ENCODE data around the gene PAQR7.

Gene PAQR7

GRCh38 chr1:25834894-25835293, 40.6 kb downstream of the PAQR7 start:
- no peak for DNase-seq (ENCODE audit: low read depth)
- TF ChIP-seq, protein P1, sequence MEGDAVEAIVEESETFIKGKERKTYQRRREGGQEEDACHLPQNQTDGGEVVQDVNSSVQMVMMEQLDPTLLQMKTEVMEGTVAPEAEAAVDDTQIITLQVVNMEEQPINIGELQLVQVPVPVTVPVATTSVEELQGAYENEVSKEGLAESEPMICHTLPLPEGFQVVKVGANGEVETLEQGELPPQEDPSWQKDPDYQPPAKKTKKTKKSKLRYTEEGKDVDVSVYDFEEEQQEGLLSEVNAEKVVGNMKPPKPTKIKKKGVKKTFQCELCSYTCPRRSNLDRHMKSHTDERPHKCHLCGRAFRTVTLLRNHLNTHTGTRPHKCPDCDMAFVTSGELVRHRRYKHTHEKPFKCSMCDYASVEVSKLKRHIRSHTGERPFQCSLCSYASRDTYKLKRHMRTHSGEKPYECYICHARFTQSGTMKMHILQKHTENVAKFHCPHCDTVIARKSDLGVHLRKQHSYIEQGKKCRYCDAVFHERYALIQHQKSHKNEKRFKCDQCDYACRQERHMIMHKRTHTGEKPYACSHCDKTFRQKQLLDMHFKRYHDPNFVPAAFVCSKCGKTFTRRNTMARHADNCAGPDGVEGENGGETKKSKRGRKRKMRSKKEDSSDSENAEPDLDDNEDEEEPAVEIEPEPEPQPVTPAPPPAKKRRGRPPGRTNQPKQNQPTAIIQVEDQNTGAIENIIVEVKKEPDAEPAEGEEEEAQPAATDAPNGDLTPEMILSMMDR (conservative IDR thresholded peaks at IDR 0.05; ENCODE audit: low read depth, low read length): no peak
- H3K4me3 ChIP-seq (ENCODE audit: low read length): no peak overlapping the region

- no peak overlapping the region for H3K4me3 ChIP-seq (ENCODE audit: low read length)
- no peak for DNase-seq (ENCODE audit: low read depth)
- TF ChIP-seq, protein P1 (conservative IDR thresholded peaks at IDR 0.05; ENCODE audit: low read depth, low read length): no peak
These were observed 42.4 kb downstream of the PAQR7 start for GRCh38 chr1:25833158-25833557.

DNA sequence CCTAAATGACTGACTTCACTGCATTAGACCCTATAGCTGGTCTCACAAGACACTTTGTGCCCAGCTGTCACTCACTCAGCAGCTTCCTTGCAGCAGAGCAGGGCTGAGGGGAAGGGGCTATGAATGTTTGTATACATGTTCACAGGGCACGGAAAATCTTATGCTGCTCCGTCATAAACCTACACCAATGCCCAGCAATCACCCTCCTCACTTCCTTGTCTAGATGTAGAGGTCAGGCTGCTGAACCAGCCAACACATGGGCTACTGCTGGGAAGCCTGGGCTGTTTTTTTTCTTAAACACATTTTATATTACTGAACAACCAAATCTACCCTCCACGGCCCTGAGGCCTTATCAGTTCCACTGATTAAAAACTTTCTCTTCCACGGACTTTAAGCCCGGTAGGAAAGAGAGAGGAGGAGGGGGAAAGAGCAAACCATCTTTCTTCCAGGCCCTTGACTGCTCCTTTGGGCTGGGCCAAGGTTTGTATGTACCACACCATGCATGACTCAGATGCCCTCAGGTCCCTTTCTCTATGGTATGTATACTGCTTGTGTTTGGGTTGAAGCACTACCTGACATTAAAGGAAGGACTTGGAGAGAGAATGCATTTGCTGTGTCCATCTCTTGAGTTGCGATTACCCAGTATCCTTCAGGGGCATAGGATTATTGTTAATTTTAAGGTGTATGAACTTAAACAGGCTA, 43.0 kb downstream of the PAQR7 start:
- DNase-seq (ENCODE audit: low read depth): no peak

GRCh38 chr1:25831569-25832196, 43.8 kb downstream of the PAQR7 start:
- no peak for DNase-seq (ENCODE audit: low read depth)
- TF ChIP-seq, protein P1 (conservative IDR thresholded peaks at IDR 0.05; ENCODE audit: low read depth, low read length): no peak
- H3K4me3 ChIP-seq (ENCODE audit: low read length): no peak overlapping the region

More for the DNA sequence above, 43.0 kb downstream of the PAQR7 start:
- TF ChIP-seq, protein P1 (conservative IDR thresholded peaks at IDR 0.05; ENCODE audit: low read depth, low read length): no peak
- H3K4me3 ChIP-seq (ENCODE audit: low read length): no peak overlapping the region

DNA sequence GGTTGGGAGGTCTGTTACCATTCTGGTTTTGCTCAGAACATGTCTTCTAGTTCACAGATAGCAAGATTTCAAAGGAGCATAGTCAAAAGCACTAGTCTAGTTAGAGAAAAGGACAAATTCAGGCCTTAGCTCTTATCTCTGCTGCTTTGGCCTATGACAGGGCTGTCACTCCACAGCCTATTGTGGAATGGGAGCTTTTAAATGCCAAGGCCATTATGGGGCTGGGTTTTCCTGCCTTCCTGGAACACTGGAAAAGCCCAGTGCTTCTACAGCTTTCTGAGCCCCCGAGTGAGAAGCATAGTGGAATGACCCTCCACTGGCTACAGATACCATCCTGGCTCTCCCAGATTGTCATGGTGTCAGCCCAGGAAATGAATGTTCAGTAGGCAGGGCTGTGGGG, 46.5 kb downstream of the PAQR7 start:
- H3K4me3 ChIP-seq (ENCODE audit: low read length): no peak overlapping the region
- no peak for DNase-seq (ENCODE audit: low read depth)
- TF ChIP-seq, protein P1 (conservative IDR thresholded peaks at IDR 0.05; ENCODE audit: low read depth, low read length): no peak

DNA sequence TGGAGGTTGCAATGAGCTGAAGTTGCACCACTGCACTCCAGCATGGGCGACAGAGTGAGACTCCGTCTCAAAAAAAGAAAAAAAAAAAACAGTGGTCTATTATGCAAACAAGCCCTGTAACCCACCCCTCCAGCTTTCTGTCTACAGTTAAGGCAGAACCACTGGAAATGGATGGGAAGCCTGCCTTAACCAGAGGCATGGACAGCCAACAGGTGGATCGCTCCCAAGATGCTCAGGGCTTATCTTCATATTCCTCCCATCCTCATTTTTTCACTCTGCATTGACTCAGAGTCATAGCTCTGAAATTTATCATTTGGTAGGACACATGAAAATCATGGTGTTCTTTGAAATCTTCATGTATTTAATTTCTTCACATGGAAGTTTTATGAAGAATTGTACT, 47.0 kb downstream of the PAQR7 start:
- DNase-seq (ENCODE audit: low read depth): no peak
- TF ChIP-seq, protein P1 (conservative IDR thresholded peaks at IDR 0.05; ENCODE audit: low read depth, low read length): no peak
- no peak overlapping the region for H3K4me3 ChIP-seq (ENCODE audit: low read length)

DNA sequence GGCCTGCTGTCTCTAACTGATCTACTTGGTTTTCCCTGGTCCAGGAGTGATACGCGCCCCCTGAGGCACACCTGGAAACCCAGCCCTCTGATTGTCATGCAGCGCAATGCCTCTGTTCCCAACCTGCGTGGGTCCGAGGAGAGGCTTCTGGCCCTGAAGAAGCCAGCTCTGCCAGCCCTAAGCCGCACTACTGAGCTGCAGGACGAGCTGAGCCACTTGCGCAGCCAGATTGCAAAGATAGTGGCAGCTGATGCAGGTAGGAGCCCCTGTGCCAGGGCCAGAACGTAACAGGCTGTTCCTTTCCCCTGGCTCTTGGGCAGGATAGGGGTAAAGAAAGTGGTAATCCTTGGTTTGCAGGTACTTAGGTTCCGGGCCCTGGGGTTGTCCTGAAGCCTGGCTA, 48.9 kb downstream of the PAQR7 start:
- no peak overlapping the region for H3K4me3 ChIP-seq (ENCODE audit: low read length)
- no peak for DNase-seq (ENCODE audit: low read depth)
- TF ChIP-seq, protein P1 (conservative IDR thresholded peaks at IDR 0.05; ENCODE audit: low read depth, low read length): no peak
